ENCODE results near the gene GALNT7.
A peak's percentile ranks its signal among the peaks of the same experiment; 100 is the strongest.

The GALNT7 gene

GRCh38 chr4:173240696-173241095 lies 72.1 kb downstream of the GALNT7 start:
- no peak for DNase-seq

GRCh38 chr4:173242466-173243250 lies 74.0 kb downstream of the GALNT7 start:
- no peak for DNase-seq

DNA sequence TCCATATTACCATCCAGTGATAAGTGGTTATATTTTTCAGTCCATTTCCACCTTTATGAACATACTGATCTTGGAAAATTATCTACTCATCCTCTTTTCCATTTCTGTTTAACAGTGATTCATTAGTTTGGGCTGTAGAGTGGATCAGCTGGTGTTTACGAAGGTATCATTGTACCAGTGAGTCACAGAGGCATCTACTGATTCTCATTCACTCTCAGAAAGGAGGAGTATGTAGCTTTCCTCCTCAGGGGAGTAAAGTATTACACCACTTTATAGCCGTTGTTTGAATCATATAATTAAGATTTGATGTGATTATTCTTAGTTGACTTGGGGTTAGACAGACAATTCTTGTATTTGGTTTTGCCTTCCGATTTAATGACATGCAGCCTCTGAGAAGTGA lies 74.7 kb downstream of the GALNT7 start:
- DNase-seq = no peak

DNA sequence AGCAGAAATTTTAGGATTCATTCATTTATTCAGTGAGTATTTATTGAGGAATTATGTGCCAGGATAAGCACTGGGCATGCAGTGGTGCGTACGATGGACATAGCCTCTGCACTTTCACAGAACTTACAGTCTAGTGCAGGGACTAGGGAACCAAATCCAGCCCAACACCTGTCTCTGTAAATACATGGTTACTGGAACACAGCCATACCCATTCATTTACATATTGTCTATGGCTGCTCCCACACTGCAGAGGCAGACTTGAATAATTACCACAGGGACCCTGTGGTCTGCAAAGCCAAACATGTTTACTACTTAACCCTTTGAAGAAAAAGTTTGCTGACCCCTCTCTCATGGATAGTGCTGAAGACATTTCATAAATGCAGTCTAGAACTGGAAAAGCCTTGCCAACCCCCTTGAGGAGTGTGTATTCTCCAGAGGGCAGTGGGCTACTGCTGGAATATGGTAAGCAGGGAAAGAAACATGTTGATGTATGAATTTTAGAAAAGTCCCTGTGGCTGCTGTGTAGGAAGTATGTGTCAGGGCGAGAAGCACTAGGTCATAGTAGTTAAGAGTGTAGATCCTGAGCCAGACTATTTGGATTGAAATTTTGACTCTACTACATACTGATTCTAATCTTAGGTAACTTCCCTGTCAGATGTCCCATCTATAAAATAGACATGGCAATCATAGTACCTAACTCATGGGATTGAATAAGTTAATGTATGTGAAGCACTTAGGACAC lies 75.5 kb downstream of the GALNT7 start:
- no peak for DNase-seq

DNA sequence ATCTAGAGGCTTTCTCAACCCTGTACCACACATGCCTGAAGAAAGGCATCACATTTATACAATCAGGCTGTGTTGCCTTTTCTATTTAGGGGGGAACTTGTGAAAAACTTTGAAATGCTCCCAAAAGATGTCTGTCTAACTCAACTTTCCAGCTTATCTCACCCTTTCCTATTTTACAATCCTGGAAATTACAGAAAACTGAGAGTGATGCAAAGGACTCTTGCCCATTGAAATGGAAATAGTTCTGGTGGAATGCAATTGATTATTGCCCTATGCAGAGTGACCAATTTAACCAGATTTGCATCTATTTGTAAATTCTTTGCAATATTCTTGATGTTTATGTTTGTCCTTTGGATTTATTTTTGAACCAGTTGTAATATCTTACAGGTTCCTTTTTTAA lies 77.3 kb downstream of the GALNT7 start:
- no peak for DNase-seq

DNA sequence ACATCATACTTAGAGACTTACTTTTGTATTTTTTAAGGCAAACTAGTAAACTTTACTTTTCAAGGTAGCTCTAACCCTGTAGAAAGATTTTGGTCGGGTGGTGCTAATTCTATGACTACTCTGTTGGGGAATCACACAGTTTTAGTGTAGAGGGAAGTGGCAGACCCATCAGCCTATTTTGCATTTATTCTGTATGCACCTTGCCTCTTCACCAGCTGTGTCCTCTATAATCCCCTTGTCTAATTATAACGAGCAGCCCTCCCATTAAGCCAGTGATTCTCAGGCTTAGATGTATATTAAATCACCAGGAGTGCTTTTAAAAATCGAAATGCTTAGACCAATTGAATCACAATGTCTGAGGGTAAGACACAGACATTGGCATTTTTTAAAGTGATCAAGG lies 78.1 kb downstream of the GALNT7 start:
- no peak for DNase-seq

GRCh38 chr4:173247321-173247720 lies 78.7 kb downstream of the GALNT7 start:
- DNase-seq = no peak

DNA sequence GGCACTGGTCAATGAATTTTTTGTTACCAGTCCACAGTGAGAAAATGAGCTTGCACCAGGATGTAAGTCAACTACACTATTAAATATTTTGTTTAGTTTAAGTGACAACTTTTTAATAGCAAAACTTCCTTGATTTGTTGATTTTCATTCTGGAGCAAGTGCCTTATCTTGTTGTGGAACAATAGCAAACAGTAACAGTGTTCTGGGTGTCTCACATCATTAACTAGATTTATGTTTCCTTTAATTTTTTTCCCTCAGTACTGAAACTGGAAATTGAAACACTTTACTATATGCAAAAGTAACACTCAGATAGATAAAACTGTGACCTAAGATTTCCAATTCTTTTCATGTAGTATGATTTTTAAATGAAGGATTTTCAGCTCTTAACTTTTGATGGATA lies 80.1 kb downstream of the GALNT7 start:
- no peak for DNase-seq

DNA sequence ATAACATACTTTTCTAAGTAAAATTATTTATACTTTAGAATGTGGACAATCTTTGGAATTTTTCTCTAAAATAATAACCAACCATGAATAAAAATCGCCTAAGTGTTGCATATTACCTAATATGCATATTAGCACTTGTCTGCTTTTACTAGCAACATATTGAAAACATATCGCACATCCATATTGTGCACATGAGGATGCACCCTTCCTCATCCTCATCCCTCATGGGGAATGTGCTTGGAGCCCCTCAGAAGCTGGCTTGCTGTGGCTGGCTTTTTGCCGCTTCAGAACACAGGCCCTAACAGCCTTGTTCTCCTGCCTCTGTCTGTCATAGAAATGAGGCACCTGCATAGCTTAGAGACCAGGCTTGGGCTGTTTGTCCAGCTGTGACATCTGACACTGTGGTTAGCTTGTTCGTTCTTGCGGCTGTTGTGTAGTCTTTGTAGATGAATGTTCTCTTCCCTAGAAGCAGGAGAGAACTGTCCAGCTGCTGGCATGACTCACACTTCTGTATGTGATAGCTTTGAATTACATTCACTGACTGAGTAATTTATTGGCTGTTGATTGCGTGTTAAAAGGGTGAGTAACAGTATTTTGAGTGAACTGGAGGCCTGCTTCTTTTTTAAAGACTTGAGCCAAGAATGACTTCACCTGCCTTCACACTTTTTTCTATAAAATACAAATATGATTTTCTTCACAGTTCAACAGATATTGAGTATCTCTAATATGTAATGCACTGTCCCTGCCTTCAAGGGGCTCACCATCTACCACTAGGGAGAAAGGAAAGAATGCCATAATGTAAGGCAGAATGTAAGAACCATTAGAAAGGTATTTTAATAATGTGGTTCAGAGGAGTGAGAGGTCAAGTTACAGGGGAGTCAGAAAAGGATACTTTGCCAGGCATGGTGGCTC lies 83.7 kb downstream of the GALNT7 start:
- no peak for DNase-seq

DNA sequence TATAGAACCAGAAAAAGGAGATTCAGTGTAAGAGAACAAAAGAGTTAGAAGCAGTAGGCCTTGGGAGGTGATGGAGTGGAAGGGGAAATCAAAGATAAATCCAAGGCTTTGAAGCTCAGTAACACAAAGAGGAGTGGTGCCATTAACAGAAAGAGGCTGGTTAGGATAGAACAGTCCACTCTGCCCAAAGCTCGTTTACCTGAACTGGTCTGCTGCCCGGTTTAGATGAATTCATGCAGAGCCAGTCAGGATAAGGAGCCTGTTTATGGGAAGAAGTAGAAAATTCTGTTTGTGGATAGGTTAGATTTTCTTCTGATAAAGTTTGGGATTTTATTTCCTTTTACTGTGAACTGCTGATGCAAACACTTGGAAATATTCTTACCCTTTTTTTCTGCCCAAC lies 85.0 kb downstream of the GALNT7 start:
- DNase-seq = no peak

GRCh38 chr4:173254646-173255045 lies 86.0 kb downstream of the GALNT7 start:
- no peak for DNase-seq

GRCh38 chr4:173256825-173257224 lies 88.2 kb downstream of the GALNT7 start:
- DNase-seq = no peak

DNA sequence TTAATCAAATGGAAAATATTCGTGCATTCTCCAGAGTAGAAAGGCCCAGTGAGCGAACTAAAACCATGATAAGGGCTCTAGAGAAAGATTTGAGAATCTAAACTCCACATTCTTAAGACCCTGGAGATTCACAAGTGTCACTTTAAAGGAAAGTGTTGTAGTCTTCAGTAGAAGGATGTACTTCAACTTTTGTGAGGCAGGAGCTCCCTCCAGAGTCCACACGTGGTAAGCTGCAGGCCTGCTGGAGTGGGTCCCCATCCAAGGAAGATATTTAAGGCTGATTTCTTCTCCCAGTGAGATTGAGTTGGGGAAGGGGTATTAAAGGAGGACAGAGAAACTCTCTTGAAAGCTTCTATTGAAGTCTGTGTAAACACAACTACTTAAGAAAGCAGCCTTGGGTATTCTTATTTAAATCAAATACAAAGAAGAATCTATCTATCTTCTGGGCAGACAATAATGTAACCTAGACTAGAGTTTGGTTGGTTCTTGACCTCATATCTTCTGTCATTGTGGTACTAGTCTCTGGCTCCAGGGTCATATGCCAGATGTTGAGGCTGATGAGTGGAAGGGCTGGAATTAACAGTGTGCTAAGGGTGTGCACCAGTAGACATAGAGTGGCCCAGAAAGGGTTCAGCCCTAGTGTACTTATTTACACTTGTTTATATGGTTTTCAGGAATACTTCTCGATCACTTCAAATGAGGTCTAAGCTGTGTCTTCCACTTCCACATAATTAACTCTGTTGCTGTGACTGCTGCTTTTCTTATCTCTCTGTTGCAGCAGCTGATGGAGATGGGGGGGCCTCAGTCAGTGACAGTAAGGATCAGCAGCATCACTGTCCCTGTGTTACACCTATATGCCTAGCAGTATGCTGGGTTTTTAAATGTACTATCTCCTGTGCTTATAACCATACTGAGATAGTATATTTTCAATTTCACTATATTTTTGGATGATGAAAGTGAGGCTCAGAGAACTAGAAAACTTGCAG lies 89.4 kb downstream of the GALNT7 start:
- peak; percentile 42 for DNase-seq

GRCh38 chr4:173258866-173259265 lies 90.3 kb downstream of the GALNT7 start:
- no peak for DNase-seq

GRCh38 chr4:173259310-173259709 lies 90.7 kb downstream of the GALNT7 start:
- no peak for DNase-seq

GRCh38 chr4:173261052-173261451 lies 92.4 kb downstream of the GALNT7 start:
- no peak for DNase-seq

DNA sequence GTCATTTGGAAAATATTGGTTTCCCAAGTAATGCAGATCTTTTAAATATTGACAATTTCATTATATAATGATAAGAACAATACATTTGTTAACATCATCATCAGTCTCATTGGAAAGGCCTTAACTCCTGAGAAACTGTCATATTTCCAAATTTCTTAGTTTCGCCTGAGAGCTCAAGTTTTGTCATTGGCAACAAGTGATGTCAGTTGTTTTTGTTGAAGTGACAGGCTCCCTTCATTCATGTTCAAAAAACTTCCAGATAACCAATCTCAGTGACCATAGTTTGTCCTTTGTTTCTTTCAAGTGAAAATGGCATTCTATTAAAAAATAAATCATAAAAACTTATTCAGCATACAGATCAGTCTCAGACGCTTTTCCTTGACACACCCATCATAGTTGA lies 93.8 kb downstream of the GALNT7 start:
- DNase-seq = no peak

DNA sequence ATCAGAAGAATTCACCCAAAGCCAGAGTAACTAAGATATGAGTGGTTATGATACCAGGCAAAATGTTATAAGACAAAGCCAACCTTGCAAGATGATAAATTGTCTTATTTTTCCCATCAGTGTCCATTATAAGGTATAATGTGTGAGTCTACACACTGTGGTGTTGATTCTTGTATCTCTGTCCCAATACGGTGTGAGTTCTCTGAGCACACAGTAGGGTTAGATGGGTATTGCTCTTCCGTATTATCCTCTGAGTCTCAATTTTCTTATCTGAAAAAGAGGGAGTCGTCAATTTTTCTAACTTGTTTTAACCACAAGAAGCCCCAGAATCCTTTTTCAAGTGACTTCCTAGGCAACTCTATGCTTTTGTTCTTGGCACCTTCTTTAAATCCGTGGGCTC lies 95.6 kb downstream of the GALNT7 start:
- no peak for DNase-seq

GRCh38 chr4:173264684-173265185 lies 96.1 kb downstream of the GALNT7 start:
- no peak for DNase-seq

DNA sequence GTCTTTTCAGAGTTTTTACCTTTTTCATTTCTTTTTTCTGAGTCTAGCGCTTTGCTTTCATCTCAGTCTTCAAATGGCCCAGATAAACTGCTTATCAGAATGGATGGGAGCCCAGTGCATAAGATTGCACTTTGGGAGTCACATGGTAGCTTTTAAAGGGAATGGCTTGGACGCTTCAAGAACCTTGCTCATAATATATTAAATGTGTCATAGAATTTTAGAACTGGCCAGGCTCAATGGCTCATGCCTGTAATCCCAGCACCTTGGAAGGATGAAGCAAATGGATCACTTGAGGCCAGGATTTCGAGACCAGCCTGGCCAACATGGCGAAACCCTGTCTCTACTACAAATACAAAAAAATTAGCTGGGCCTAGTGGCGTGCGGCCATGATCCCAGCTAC lies 97.1 kb downstream of the GALNT7 start:
- no peak for DNase-seq

DNA sequence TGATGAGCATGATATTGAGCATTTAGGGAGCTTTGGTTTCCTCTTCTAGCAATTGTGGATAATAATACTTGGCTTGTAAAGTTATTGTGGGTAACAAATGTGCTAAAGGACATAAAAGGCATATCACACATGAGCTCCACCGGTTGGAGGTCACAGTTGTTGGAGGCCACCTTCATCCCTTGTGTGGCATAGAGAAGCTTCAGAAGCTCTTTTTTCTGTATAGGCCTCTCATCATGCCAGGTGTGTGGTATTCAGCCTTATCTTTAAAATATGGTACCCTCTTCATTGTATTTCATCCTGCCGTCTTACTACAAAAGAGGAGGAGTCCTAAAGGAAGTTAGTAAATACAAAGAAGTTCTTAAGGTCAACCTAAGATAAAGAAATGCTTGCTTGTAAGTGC lies 99.1 kb downstream of the GALNT7 start:
- DNase-seq = no peak

DNA sequence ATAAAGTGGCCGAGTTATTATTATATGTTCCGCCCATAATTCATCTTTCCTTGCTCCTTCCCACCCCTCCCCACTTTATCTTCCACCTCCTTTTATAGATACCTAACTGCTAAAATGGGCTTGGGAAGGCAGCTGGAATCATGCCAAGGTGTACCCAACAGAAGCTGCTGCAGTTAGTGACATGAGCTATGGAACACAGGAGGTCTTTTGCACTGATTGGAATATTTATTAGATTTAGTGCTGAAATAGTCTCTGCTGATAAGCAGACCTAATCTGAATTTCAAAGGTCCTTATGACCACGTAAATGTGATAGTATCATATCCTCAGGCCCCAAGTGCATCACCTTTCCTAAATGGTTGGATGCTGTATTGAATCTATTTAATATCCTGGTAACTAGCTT lies 100.7 kb downstream of the GALNT7 start:
- no peak for DNase-seq

Measured in effector CD4-positive, alpha-beta T cell (primary cell).